ENCODE data around the gene FBXL19. TPM values are rescaled to one million over a fixed set of nuclear protein-coding genes. Genes with fewer than 3 reads are reported as not detected.
A peak's percentile ranks its signal among the peaks of the same experiment; 100 is the strongest.

Gene FBXL19
- total and polyA plus RNA-seq, 2 experiments from 2014 or later = 2.1 to 19.4 TPM

DNA sequence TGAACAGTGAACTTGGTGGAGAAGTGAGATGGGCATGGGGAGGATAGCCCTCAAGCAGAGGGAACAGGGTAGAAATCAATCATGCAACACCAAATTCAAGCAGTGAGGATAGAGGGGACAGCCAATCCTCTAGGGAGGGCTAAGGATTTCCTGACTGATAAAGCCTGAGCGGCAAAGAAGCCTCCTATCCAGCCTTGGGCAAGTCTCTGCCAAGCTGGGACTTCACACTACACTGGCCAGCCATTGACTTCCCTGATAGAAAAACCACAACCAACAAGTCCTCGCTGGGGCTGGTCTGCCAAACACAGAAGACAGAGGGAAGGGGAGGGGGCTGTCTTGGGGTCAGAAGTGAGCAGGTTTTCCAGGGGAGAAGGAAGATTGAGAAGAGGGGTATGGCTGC is 2.5 kb upstream of the FBXL19 start:
- Histone ChIP-seq H3K27me3 (no peaks in the 10 kb centered on the region), H3K79me2 (peaks cover 20% of the 10 kb centered on the region), H4K20me1 (ENCODE audit: insufficient read depth, poor library complexity, severe bottlenecking) (peaks cover 3% of the 10 kb centered on the region), H3K4me2 (no peak overlapping the region), H3K36me3 (replicated peaks; ENCODE audit: insufficient read depth, low read depth) (no peaks in the 10 kb centered on the region), H2AFZ (no peak overlapping the region), H3K9me3 (ENCODE audit: low read depth) (no peaks in the 10 kb centered on the region), H3K4me3 (no peak overlapping the region), H3K4me1 (ENCODE audit: insufficient read depth) (peaks cover 5% of the 10 kb centered on the region), H3K27ac (peak overlapping the region; percentile 59), H3K9me2 (replicated peaks; ENCODE audit: insufficient read depth) (no peaks in the 10 kb centered on the region)
- TF ChIP-seq, protein P1, sequence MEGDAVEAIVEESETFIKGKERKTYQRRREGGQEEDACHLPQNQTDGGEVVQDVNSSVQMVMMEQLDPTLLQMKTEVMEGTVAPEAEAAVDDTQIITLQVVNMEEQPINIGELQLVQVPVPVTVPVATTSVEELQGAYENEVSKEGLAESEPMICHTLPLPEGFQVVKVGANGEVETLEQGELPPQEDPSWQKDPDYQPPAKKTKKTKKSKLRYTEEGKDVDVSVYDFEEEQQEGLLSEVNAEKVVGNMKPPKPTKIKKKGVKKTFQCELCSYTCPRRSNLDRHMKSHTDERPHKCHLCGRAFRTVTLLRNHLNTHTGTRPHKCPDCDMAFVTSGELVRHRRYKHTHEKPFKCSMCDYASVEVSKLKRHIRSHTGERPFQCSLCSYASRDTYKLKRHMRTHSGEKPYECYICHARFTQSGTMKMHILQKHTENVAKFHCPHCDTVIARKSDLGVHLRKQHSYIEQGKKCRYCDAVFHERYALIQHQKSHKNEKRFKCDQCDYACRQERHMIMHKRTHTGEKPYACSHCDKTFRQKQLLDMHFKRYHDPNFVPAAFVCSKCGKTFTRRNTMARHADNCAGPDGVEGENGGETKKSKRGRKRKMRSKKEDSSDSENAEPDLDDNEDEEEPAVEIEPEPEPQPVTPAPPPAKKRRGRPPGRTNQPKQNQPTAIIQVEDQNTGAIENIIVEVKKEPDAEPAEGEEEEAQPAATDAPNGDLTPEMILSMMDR (IDR thresholded peaks at IDR 0.05; ENCODE audit: poor library complexity) = no peak
- TF ChIP-seq EZH2 (IDR thresholded peaks at IDR 0.05; ENCODE audit: borderline replicate concordance) (no peak), EZH2phosphoT487 (IDR thresholded peaks at IDR 0.05; ENCODE audit: low read depth, severe bottlenecking, unreplicated experiment) (no peak)
- DNase-seq (ENCODE audit: low spot score) = no peak
- WGBS (ENCODE audit: low lambda C conversion rate, missing lambda C conversion rate) = 91% methylated on average over 2 of the region's 2 CpGs

DNA sequence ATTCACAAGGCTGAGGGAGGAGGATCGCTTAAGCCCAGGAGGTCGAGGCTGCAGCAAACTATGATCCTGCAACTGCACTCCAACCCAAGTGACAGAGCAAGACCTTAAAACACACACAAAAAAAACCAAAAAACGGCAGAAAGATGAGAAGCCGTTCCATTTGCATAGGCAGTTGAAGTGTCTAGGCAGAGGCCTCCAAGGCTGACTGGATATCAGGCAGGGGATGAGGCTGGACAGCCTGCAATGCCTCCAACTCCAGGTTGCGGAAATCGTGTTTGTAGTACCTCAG is 2.0 kb upstream of the FBXL19 start:
- Histone ChIP-seq H3K27ac (peak overlapping the region; percentile 59), H4K20me1 (ENCODE audit: insufficient read depth, poor library complexity, severe bottlenecking) (peaks cover 3% of the 10 kb centered on the region), H3K4me2 (peak overlapping the region; percentile 83), H3K36me3 (replicated peaks; ENCODE audit: insufficient read depth, low read depth) (no peaks in the 10 kb centered on the region), H3K4me3 (no peak overlapping the region), H3K9me3 (ENCODE audit: low read depth) (no peaks in the 10 kb centered on the region), H3K27me3 (no peaks in the 10 kb centered on the region), H2AFZ (no peak overlapping the region), H3K79me2 (peaks cover 20% of the 10 kb centered on the region), H3K4me1 (ENCODE audit: insufficient read depth) (peaks cover 5% of the 10 kb centered on the region), H3K9me2 (replicated peaks; ENCODE audit: insufficient read depth) (no peaks in the 10 kb centered on the region)
- WGBS (ENCODE audit: low lambda C conversion rate, missing lambda C conversion rate) = 33% methylated on average over 6 of the region's 6 CpGs
- TF ChIP-seq EZH2phosphoT487 (IDR thresholded peaks at IDR 0.05; ENCODE audit: low read depth, severe bottlenecking, unreplicated experiment) (no peak), EZH2 (IDR thresholded peaks at IDR 0.05; ENCODE audit: borderline replicate concordance) (no peak)
- TF ChIP-seq, protein P1 (IDR thresholded peaks at IDR 0.05; ENCODE audit: poor library complexity) = no peak
- no peak for DNase-seq (ENCODE audit: low spot score)

DNA sequence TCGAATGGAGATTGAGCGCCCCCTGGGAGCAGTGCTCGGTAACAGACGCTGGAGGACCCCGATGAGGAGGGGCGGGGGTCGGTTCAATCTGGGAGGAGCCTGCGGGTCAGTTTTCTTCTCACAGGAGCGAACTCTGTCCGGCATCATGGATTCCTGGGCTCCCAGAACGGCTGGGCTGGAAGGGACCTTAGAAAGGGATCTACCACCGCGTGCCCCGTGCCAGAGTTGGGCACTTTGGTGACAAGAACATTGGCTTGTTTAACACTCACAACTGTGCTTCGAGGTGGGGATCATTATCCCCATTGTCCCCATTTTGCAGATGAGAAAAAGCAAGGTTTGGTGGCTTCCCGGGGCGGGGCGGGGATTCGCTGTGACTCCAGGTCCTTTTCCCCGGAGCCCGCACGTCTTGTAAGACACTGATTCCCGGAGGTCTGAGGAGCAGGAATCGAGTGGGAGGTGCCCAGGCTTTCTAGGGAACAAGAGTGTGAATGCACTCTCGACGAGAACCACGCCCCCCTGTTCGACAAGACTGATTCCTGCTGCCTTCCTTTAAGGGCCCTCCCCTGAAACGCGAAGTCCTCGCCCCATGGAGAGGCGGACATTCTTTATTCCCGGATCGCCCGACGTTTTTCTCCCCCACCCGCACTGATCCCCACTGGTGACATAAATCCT is 1.5 kb upstream of the FBXL19 start:
- peaks cover 5% of the 10 kb centered on the region for H3K4me1 ChIP-seq (ENCODE audit: insufficient read depth)
- H3K36me3 ChIP-seq (replicated peaks; ENCODE audit: insufficient read depth, low read depth) = no peaks in the 10 kb centered on the region
- TF ChIP-seq, protein P1 (IDR thresholded peaks at IDR 0.05; ENCODE audit: poor library complexity) = peak; percentile 96
- TF ChIP-seq EZH2phosphoT487 (IDR thresholded peaks at IDR 0.05; ENCODE audit: low read depth, severe bottlenecking, unreplicated experiment) = no peak
- no peaks in the 10 kb centered on the region for H3K9me3 ChIP-seq (ENCODE audit: low read depth)
- peak; percentile 96 for DNase-seq (ENCODE audit: low spot score)
- H3K27me3 ChIP-seq = no peaks in the 10 kb centered on the region
- peaks cover 3% of the 10 kb centered on the region for H4K20me1 ChIP-seq (ENCODE audit: insufficient read depth, poor library complexity, severe bottlenecking)
- H3K4me3 ChIP-seq = peak overlapping the region; percentile 50
- H3K79me2 ChIP-seq = peaks cover 20% of the 10 kb centered on the region
- H3K4me2 ChIP-seq = peak overlapping the region; percentile 83
- peak overlapping the region; percentile 45 for H2AFZ ChIP-seq
- WGBS (ENCODE audit: low lambda C conversion rate, missing lambda C conversion rate) = 2% methylated on average over 37 of the region's 37 CpGs
- H3K9me2 ChIP-seq (replicated peaks; ENCODE audit: insufficient read depth) = no peaks in the 10 kb centered on the region
- H3K27ac ChIP-seq = peak overlapping the region; percentile 73

Data from hepatocyte (in vitro differentiated cells).